ENCODE results near the gene MAT1A. TPM values are rescaled to one million over a fixed set of nuclear protein-coding genes. Genes with fewer than 3 reads are reported as not detected.
"Not testable (repeated sequence)": the region's sequence is repeated elsewhere in the genome, so short reads cannot be mapped to it uniquely, and the experiment has no call there.

MAT1A gene
- total RNA-seq, 1 donor from 2014 or later, result not detected

- DNase-seq (ENCODE audit: extremely low read depth, low read depth, low spot score), result no peak
Observed at GRCh38 chr10:80265740-80266512, 23.5 kb downstream of the MAT1A start.

GRCh38 chr10:80264081-80265056 is 25.1 kb downstream of the MAT1A start:
- DNase-seq (ENCODE audit: extremely low read depth, low read depth, low spot score), result no peak

DNA sequence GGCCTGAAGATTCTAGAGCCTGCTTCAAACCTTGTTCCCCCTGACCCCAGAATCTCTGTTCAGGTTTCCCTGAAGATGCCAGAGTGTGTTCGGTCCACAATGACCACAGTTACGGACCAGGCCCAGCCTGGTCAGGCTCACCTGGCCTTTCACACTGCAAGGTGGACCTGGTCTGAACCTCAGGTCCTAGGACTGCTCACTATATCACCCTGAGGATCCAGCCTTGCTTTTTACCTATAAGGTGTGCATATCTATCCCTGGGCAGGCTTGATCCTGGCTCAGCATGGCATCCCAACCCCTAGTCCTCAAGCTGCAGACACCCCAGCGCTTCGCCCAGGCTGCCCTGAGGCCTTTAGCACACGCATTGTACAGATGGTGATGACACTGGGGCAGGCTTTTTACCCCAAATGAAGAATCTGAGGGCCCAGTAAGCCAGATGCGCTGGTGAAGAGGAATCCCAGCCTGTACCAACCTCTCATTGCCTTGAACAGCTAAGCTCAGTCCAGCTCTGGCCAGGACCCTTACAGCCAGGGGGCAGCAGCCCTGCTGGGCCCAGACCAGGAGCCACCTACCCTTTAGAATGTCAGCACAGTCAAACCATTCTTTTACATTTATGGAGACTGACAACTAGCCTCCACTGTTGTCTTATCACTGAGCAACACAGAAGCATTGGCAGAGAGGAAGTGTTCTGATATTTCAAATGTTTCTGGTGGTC is 28.0 kb downstream of the MAT1A start:
- DNase-seq (ENCODE audit: extremely low read depth, low read depth, low spot score), result no peak

DNA sequence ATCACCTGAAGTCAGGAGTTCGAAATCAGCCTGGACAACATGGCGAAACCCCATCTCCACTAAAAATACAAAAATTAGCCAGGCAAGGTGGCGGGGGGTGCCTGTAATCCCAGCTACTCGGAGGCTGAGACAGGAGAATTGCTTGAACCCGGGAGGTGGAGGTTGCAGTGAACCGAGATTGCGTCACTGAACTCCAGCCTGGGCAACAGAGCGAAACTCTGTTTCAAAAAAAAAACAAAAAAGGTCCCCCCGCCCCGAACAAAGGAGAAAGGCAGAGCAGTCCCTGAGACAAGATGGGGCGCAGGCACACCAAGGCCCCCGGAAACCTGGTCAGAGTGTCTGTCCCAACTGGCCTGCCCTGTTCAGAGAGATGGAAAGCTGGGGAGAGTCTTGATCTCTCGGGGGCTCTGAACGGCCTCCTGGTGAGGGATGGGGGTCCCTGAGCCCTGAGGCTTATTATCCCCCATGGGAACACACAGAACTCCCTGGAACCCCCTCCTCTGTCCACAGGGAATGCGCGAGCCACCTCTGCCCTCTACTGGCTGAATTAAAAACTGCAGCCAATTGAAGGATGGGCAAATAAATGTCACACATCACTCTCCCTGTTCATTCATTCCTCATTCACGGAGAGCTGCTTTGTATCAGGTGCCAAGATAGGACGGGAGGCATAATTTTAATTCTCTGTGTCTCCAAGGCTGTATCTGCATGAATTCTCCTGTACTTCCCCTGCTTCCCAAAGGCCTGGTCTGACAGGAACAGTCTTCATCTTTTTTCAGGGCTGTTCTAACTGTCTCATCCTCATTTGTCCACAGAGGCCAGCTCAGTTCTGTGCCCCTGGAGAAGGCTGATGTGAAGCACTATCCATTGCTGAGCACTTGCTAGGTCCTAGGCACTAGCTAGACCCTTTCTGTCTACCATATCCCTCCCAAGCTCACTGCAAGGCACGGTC is 28.9 kb downstream of the MAT1A start:
- DNase-seq (ENCODE audit: extremely low read depth, low read depth, low spot score), result no peak

- DNase-seq (ENCODE audit: extremely low read depth, low read depth, low spot score), result no peak
Observed at GRCh38 chr10:80259405-80259871, 30.0 kb downstream of the MAT1A start.

GRCh38 chr10:80256798-80257197 is 32.7 kb downstream of the MAT1A start:
- not testable (repeated sequence) for DNase-seq (ENCODE audit: extremely low read depth, low read depth, low spot score)

GRCh38 chr10:80254726-80255125 is 34.7 kb downstream of the MAT1A start:
- not testable (repeated sequence) for DNase-seq (ENCODE audit: extremely low read depth, low read depth, low spot score)

DNA sequence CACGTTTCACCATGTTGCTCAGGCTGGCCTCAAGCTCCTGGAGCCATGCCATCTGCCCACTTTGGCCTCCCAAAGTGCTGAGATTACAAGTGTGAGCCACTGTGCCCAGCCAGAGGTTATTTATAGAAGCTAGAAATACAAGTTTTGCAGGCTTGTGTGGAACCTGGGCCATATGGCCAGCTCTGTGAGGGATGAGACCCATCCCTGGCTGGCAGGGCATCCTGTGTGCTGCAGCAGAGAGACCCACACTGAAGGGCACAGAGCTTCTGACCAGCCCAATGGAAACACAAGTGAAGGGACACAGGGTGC is 35.5 kb downstream of the MAT1A start:
- not testable (repeated sequence) for DNase-seq (ENCODE audit: extremely low read depth, low read depth, low spot score)

DNA sequence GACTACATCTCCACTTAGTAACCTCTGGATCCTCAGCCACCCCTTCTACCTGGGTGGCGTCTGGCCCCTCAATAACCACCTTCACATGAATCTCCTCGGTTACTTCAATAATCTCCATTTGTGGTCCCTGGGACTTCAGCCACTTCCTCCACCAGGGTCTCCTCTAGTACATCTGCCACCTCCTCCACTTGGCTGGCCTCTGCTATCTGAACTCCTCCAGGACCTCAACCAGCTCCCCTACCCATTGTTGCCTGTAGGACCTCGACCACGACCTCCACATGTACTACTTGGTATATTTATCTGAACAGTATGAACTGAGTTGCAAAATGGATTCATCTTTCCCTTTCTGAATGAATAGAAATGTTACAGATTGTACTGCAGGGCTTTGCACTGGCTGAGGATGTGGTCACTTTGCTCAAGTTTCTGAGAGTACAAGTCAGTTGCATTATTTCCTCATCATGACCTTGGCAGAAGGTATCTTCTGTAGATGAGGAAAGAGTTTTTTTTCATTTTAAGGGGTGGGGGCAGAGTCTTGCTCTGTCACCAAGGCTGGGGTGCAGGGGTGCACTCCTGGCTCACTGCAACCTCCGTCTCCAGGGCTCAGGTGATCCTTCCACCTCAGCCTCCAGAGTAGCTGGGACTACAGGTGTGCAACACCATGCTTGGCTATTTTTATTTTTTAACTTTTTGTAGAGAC is 36.0 kb downstream of the MAT1A start:
- DNase-seq (ENCODE audit: extremely low read depth, low read depth, low spot score), result no peak

GRCh38 chr10:80252296-80252887 is 37.1 kb downstream of the MAT1A start:
- no peak for DNase-seq (ENCODE audit: extremely low read depth, low read depth, low spot score)

DNA sequence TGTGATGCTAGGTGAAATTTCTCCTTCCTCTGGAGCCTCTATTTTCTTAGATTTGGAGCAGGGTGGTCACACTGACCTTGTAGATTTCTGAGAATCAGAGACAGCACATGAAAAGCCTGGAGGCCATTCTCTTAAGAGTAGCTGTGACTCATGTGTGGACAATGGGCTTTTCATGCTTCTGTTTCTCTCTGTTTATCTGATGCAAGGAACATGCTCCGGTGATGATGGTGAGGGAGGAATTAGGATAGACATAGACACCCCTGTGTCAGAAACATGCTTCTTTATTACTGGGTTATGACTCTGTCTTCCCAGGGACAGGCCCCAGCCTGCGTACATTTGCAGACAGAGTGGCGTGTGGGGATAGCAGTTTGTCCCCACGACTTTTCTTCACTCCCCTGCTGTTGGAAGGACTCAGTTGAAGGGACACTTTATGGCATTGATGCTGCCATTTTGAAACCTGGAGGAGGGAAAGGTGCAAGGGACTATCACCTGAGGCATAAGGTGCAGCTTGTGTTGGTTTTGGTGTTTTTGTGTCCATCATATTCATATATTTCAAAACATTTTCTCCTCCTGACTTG is 37.7 kb downstream of the MAT1A start:
- DNase-seq (ENCODE audit: extremely low read depth, low read depth, low spot score), result not testable (repeated sequence)

- DNase-seq (ENCODE audit: extremely low read depth, low read depth, low spot score), result not testable (repeated sequence)
Observed at GRCh38 chr10:80250399-80250798, 39.1 kb downstream of the MAT1A start.

DNA sequence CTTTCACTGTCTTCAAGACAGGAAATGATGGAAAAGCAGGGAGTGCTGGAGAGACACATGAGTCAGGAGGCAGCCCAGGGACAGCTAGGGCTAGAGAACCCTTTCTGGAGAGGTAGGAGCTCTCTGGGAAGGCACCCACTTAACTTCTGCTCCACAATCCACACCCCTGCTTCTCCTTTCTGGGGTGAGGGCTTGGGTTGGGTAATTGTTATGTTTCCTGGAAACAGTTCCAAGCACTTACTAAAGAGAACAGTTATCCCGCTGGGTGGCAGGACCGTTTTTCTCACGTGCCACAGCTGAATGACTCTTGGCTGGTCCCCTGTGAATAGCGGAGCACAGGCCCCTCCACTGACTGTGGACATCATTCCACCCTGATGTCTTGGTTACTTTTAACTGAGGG is 39.6 kb downstream of the MAT1A start:
- DNase-seq (ENCODE audit: extremely low read depth, low read depth, low spot score), result not testable (repeated sequence)

- not testable (repeated sequence) for DNase-seq (ENCODE audit: extremely low read depth, low read depth, low spot score)
Observed at GRCh38 chr10:80247611-80248010, 41.8 kb downstream of the MAT1A start.

DNA sequence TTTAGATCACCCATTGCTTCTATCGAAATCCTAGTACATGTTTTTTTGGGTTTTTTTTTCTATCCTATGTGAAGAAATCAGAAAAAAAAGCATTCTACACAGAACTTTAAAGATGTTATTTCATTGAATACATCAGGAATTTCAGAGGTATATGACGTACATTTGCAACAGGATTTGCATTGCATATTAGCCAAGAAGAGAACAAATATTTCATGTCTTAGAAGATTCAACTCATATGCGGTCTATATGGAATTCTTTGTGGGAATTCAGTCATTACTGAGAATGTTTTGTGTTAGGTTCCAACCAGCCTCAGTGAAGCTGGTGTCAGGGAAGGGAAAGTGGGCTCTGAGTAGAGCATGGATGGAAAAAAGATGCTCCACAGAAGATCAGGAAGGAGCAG is 45.1 kb downstream of the MAT1A start:
- DNase-seq (ENCODE audit: extremely low read depth, low read depth, low spot score), result not testable (repeated sequence)

DNA sequence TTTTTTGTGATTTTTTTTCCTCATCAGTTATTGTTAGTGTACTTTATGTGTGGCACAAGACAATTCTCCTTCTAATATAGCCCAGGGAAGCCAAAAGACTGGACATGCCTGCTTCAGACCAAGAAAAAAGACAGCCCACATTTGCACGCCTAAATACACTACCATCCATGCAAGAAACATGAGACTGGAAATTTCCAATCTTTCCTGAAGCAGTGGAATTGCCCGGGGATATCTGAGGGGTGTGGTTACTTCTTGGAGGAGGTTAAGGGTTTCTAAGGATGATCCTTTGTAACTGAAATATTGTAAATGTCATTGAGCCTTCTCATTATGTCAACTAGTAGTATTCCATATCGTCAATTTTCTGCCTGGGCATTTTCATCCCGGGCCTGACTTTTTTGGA is 47.1 kb downstream of the MAT1A start:
- not testable (repeated sequence) for DNase-seq (ENCODE audit: extremely low read depth, low read depth, low spot score)

GRCh38 chr10:80236457-80236856 is 53.0 kb downstream of the MAT1A start:
- DNase-seq (ENCODE audit: extremely low read depth, low read depth, low spot score), result not testable (repeated sequence)
